ENCODE measurements around the gene MYL11.

MYL11 gene

GRCh38 chr16:30417529-30418349, 43.1 kb downstream of the MYL11 start (continued):
- TF ChIP-seq, protein P1, sequence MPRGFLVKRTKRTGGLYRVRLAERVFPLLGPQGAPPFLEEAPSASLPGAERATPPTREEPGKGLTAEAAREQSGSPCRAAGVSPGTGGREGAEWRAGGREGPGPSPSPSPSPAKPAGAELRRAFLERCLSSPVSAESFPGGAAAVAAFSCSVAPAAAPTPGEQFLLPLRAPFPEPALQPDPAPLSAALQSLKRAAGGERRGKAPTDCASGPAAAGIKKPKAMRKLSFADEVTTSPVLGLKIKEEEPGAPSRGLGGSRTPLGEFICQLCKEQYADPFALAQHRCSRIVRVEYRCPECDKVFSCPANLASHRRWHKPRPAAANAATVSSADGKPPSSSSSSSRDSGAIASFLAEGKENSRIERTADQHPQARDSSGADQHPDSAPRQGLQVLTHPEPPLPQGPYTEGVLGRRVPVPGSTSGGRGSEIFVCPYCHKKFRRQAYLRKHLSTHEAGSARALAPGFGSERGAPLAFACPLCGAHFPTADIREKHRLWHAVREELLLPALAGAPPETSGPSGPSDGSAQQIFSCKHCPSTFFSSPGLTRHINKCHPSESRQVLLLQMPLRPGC (tag by site-specific recombination; IDR thresholded peaks at IDR 0.05) = no peak; the same call in 1 of the 2 replicates
- TF ChIP-seq ZNF548 (tag by site-specific recombination; IDR thresholded peaks at IDR 0.05) = no peak
- TF ChIP-seq TRIM28 (IDR thresholded peaks at IDR 0.05; ENCODE audit: borderline replicate concordance, low read length) = no peak
- peak; percentile 96 for TF ChIP-seq ZSCAN5A (tag by site-specific recombination; IDR thresholded peaks at IDR 0.05)
- no peak for TF ChIP-seq EGR2 (tag by site-specific recombination; IDR thresholded peaks at IDR 0.05; ENCODE audit: low read depth)
- TF ChIP-seq ZNF292 (tag by site-specific recombination; IDR thresholded peaks at IDR 0.05; ENCODE audit: borderline replicate concordance, low read depth) = no peak
- TF ChIP-seq ZNF423 (tag by site-specific recombination; IDR thresholded peaks at IDR 0.05) = no peak
- 0 out of 2 replicates have a peak, but pooled peaks have one; percentile 37 for TF ChIP-seq ZNF629 (tag by site-specific recombination; IDR thresholded peaks at IDR 0.05)
- no peak for TF ChIP-seq SP3 (tag by site-specific recombination; IDR thresholded peaks at IDR 0.05)
- no peak for TF ChIP-seq MEIS1 (CRISPR knock-in tag; IDR thresholded peaks at IDR 0.05; ENCODE audit: borderline replicate concordance)
- TF ChIP-seq ZNF785 (tag by site-specific recombination; IDR thresholded peaks at IDR 0.05) = no peak
- TF ChIP-seq ZNF623 (tag by site-specific recombination; IDR thresholded peaks at IDR 0.05) = no peak
- TF ChIP-seq ZNF121 (tag by site-specific recombination; IDR thresholded peaks at IDR 0.05) = no peak
- TF ChIP-seq ZBTB20 (tag by site-specific recombination; IDR thresholded peaks at IDR 0.05) = peak; percentile 75
- TF ChIP-seq ZNF148 (tag by site-specific recombination; IDR thresholded peaks at IDR 0.05; ENCODE audit: borderline replicate concordance) = no peak
- no peak for TF ChIP-seq ZNF211 (tag by site-specific recombination; IDR thresholded peaks at IDR 0.05; ENCODE audit: low read depth)
- TF ChIP-seq, protein P2, sequence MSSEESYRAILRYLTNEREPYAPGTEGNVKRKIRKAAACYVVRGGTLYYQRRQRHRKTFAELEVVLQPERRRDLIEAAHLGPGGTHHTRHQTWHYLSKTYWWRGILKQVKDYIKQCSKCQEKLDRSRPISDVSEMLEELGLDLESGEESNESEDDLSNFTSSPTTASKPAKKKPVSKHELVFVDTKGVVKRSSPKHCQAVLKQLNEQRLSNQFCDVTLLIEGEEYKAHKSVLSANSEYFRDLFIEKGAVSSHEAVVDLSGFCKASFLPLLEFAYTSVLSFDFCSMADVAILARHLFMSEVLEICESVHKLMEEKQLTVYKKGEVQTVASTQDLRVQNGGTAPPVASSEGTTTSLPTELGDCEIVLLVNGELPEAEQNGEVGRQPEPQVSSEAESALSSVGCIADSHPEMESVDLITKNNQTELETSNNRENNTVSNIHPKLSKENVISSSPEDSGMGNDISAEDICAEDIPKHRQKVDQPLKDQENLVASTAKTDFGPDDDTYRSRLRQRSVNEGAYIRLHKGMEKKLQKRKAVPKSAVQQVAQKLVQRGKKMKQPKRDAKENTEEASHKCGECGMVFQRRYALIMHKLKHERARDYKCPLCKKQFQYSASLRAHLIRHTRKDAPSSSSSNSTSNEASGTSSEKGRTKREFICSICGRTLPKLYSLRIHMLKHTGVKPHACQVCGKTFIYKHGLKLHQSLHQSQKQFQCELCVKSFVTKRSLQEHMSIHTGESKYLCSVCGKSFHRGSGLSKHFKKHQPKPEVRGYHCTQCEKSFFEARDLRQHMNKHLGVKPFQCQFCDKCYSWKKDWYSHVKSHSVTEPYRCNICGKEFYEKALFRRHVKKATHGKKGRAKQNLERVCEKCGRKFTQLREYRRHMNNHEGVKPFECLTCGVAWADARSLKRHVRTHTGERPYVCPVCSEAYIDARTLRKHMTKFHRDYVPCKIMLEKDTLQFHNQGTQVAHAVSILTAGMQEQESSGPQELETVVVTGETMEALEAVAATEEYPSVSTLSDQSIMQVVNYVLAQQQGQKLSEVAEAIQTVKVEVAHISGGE (tag by site-specific recombination; conservative IDR thresholded peaks at IDR 0.05; ENCODE audit: low read depth) = no peak
- TF ChIP-seq ZNF621 (tag by site-specific recombination; IDR thresholded peaks at IDR 0.05) = no peak
- no peak for TF ChIP-seq ZNF514 (tag by site-specific recombination; IDR thresholded peaks at IDR 0.05)
- no peak for TF ChIP-seq ZNF169 (tag by site-specific recombination; IDR thresholded peaks at IDR 0.05)
- TF ChIP-seq ZNF571 (tag by site-specific recombination; IDR thresholded peaks at IDR 0.05) = no peak
- TF ChIP-seq IKZF3 (tag by site-specific recombination; IDR thresholded peaks at IDR 0.05) = no peak
- TF ChIP-seq, protein P3, sequence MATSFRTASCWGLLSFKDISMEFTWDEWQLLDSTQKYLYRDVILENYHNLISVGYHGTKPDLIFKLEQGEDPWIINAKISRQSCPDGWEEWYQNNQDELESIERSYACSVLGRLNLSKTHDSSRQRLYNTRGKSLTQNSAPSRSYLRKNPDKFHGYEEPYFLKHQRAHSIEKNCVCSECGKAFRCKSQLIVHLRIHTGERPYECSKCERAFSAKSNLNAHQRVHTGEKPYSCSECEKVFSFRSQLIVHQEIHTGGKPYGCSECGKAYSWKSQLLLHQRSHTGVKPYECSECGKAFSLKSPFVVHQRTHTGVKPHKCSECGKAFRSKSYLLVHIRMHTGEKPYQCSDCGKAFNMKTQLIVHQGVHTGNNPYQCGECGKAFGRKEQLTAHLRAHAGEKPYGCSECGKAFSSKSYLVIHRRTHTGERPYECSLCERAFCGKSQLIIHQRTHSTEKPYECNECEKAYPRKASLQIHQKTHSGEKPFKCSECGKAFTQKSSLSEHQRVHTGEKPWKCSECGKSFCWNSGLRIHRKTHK (tag by site-specific recombination; IDR thresholded peaks at IDR 0.05) = no peak
- TF ChIP-seq ZNF639 (tag by site-specific recombination; IDR thresholded peaks at IDR 0.05) = no peak
- no peak for TF ChIP-seq ZNF221 (tag by site-specific recombination; IDR thresholded peaks at IDR 0.05; ENCODE audit: borderline replicate concordance)
- TF ChIP-seq, protein P4, sequence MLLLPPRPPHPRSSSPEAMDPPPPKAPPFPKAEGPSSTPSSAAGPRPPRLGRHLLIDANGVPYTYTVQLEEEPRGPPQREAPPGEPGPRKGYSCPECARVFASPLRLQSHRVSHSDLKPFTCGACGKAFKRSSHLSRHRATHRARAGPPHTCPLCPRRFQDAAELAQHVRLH (tag by site-specific recombination; IDR thresholded peaks at IDR 0.05) = no peak
- no peak for TF ChIP-seq TCF7L2 (IDR thresholded peaks at IDR 0.05; ENCODE audit: borderline replicate concordance, low read depth, low read length)
- TF ChIP-seq ZNF660 (tag by site-specific recombination; IDR thresholded peaks at IDR 0.05) = peak; percentile 86

Measured in HEK293 (cell line).